Measurements from ENCODE around the gene CROCC. TPM values are rescaled to one million over a fixed set of nuclear protein-coding genes. Genes with fewer than 3 reads are reported as not detected.
"Not testable (repeated sequence)": the region's sequence is repeated elsewhere in the genome, so short reads cannot be mapped to it uniquely, and the experiment has no call there.

CROCC gene
- polyA plus RNA-seq, 2 of the 4 experiments (the other 2 are of a cell fraction), result 4.4 to 10.6 TPM

- no peak for TF ChIP-seq NPAS2 (CRISPR knock-in tag; IDR thresholded peaks at IDR 0.05; ENCODE audit: borderline replicate concordance)
- TF ChIP-seq HEYL (CRISPR knock-in tag; IDR thresholded peaks at IDR 0.05), result no peak
- no peak for TF ChIP-seq HOXA7 (CRISPR knock-in tag; IDR thresholded peaks at IDR 0.05)
- no peak for TF ChIP-seq TFCP2L1 (CRISPR knock-in tag; IDR thresholded peaks at IDR 0.05)
- TF ChIP-seq RARB (CRISPR knock-in tag; IDR thresholded peaks at IDR 0.05), result no peak
- TF ChIP-seq JUN (IDR thresholded peaks at IDR 0.05), result no peak
- no peak for TF ChIP-seq HMGXB4 (CRISPR knock-in tag; IDR thresholded peaks at IDR 0.05; ENCODE audit: borderline replicate concordance)
- no peak for TF ChIP-seq NR3C1 (IDR thresholded peaks at IDR 0.05)
- no peak for TF ChIP-seq ZNF302 (CRISPR knock-in tag; IDR thresholded peaks at IDR 0.05)
- TF ChIP-seq GATA3 (IDR thresholded peaks at IDR 0.05; ENCODE audit: borderline replicate concordance), result no peak
- no peak for TF ChIP-seq CTCF (IDR thresholded peaks at IDR 0.05)
- Histone ChIP-seq H3K4me1 (peaks cover 3% of the 10 kb centered on the region; the same call in 2 of the 3 replicates), H3K9me3 (no peaks in the 10 kb centered on the region), H3K4me3 (no peak overlapping the region), H3K4me2 (no peak overlapping the region), H3K27ac (no peak overlapping the region)
- 47% methylated on average over 4 of the region's 4 CpGs for WGBS (ENCODE audit: missing lambda C conversion rate)
- FAIRE-seq (no peak), ATAC-seq (no peak), DNase-seq (ENCODE audit: low read depth in 1 of 2, low spot score in 1 of 2) (no peak)
- CTCF ChIA-PET, result interaction anchor here (0.6 to 1.8 kb wide), 3 partner anchors 10 to 262 kb away, joined by 3 to 6 read pairs (median 4); no protein-coding TSS in a partner anchor
- POLR2A ChIA-PET, result no interaction called here
These were observed 38.7 kb upstream of the CROCC start for GRCh38 chr1:16882986-16883385.

GRCh38 chr1:16884487-16884886, 37.2 kb upstream of the CROCC start:
- DNase-seq (ENCODE audit: low read depth in 1 of 2, low spot score in 1 of 2); H3K4me1 ChIP-seq; POLR2A ChIA-PET; ATAC-seq; H3K9me3 ChIP-seq; FAIRE-seq; H3K4me3 ChIP-seq; H3K27ac ChIP-seq; H3K4me2 ChIP-seq; CTCF ChIA-PET: not testable (repeated sequence)
- 60% methylated on average over 5 of the region's 5 CpGs for WGBS (ENCODE audit: missing lambda C conversion rate)

GRCh38 chr1:16886860-16887605, 34.7 kb upstream of the CROCC start:
- H3K4me3 ChIP-seq, result no peak overlapping the region
- 84% methylated on average over 10 of the region's 20 CpGs for WGBS (ENCODE audit: missing lambda C conversion rate)
- ChIA-PET POLR2A (no interaction called here), CTCF (interaction anchor here (1.1 kb wide), 1 partner anchor 266 kb away, joined by 4 read pairs; no protein-coding TSS in a partner anchor)
- peaks cover 5% of the 10 kb centered on the region; the same call in 2 of the 3 replicates for H3K4me1 ChIP-seq
- DNase-seq (ENCODE audit: low read depth in 1 of 2, low spot score in 1 of 2), result no peak
- FAIRE-seq, result no peak
- H3K27ac ChIP-seq, result no peak overlapping the region
- ATAC-seq, result no peak
- TF ChIP-seq RARB (CRISPR knock-in tag; IDR thresholded peaks at IDR 0.05), result no peak
- no peak for TF ChIP-seq ELK1 (IDR thresholded peaks at IDR 0.05; ENCODE audit: low read depth, low read length)
- TF ChIP-seq JUNB (IDR thresholded peaks at IDR 0.05), result no peak
- no peak for TF ChIP-seq E2F6 (IDR thresholded peaks at IDR 0.05; ENCODE audit: borderline replicate concordance, low read depth)
- TF ChIP-seq ZSCAN20 (CRISPR knock-in tag; IDR thresholded peaks at IDR 0.05), result no peak
- no peak for TF ChIP-seq MAX (IDR thresholded peaks at IDR 0.05)
- no peak for TF ChIP-seq NPAS2 (CRISPR knock-in tag; IDR thresholded peaks at IDR 0.05; ENCODE audit: borderline replicate concordance)
- TF ChIP-seq RNF2 (IDR thresholded peaks at IDR 0.05; ENCODE audit: borderline replicate concordance, low read depth), result no peak
- TF ChIP-seq REST (IDR thresholded peaks at IDR 0.05), result no peak
- no peaks in the 10 kb centered on the region for H3K9me3 ChIP-seq
- H3K4me2 ChIP-seq, result no peak overlapping the region
